ENCODE results near the gene ZNF195.

Gene ZNF195

DNA sequence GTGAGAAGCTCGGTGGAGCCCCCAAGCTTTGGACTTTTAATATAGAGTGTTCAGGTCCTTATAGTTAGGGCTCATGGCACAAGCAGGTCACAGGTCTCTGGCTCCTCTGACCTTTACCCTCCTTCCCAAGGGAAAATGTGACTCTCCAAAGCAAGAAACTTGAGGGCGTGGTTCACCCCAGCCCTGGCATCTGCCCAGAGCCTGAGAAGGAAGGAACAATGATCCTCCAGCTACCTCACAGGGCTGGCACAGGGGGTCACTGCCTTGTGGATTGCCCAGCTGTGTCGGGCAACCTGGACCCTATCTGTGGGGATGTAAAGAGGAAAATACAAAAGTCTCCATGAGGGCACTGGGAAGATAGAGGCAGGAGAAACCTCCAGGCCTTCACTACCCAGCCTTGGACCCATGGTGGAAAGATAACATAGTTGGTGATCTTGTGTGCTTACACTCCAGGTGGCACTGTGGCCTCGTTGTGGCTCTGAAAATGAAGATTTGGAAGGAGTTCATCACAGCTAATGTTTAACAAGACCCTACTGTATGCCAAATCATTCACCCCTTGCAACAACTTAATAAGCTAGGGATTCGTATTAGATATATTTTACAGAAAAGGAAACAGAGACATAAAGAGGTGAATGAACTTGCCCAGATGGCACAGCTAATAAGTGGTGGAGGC, 3.8 kb upstream of the ZNF195 start:
- TF ChIP-seq, protein P1, sequence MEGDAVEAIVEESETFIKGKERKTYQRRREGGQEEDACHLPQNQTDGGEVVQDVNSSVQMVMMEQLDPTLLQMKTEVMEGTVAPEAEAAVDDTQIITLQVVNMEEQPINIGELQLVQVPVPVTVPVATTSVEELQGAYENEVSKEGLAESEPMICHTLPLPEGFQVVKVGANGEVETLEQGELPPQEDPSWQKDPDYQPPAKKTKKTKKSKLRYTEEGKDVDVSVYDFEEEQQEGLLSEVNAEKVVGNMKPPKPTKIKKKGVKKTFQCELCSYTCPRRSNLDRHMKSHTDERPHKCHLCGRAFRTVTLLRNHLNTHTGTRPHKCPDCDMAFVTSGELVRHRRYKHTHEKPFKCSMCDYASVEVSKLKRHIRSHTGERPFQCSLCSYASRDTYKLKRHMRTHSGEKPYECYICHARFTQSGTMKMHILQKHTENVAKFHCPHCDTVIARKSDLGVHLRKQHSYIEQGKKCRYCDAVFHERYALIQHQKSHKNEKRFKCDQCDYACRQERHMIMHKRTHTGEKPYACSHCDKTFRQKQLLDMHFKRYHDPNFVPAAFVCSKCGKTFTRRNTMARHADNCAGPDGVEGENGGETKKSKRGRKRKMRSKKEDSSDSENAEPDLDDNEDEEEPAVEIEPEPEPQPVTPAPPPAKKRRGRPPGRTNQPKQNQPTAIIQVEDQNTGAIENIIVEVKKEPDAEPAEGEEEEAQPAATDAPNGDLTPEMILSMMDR (conservative IDR thresholded peaks at IDR 0.05): 0 out of 2 replicates have a peak, but pooled peaks have one; percentile 6
- no peak overlapping the region for H3K27ac ChIP-seq

DNA sequence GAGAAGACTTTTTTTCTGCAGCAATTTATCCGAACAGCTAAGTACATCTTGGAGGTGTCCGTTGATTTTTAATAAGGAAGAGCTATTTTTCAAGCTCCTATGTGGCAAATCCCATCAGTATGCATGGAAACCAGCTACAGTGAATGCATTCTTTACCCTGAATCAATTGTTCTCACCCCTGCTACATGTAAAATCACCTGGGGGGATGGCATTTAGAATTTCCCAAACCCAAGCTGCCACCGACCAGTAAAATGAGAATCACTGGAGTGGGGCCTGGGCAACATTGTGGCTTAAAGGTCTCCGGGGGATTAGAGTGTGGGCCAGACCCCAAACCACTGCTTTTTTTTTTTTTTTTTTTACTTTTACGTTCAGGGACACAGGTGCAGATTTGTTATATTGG, 2.8 kb upstream of the ZNF195 start:
- H3K27ac ChIP-seq: no peak overlapping the region
- TF ChIP-seq, protein P1 (conservative IDR thresholded peaks at IDR 0.05): no peak

DNA sequence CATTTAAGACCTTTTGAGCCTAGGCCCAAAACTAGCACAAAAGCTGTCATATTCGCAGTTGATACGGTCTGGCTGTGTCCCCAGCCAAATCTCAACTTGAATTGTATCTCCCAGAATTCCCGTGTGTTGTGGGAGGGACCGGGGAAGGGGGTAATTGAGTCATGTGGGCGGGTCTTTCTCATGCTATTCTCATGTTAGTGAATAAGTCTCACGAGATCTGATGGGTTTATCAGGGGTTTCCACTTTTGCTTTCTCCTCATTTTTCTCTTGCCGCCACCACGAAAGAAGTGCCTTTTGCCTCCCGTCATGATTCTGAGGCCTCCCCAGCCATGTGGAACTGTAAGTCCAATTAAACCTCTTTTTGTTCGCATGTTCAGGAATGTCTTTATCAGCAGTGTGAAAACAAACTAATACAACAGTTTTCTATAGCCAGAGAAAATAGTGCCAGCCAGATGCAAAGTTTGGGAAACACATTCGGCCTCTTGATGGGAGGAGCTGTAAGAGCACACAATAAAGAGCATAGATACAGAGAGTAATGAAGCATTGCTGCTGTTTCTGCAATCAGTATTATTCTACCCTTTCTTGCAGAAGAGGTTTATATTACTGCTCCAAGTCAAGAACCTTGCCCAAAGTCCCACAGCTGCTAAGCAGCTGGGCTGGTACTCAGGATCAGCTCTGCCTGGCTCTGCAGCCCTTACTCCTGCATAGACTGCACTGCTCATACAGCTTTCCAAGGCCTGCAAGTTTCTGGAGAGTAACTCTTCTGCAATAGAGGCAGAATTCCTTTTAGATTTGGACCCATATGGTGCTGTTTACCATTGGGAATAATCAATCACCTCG, 2.0 kb upstream of the ZNF195 start:
- TF ChIP-seq, protein P1 (conservative IDR thresholded peaks at IDR 0.05): no peak
- peak overlapping the region; percentile 87 for H3K27ac ChIP-seq

DNA sequence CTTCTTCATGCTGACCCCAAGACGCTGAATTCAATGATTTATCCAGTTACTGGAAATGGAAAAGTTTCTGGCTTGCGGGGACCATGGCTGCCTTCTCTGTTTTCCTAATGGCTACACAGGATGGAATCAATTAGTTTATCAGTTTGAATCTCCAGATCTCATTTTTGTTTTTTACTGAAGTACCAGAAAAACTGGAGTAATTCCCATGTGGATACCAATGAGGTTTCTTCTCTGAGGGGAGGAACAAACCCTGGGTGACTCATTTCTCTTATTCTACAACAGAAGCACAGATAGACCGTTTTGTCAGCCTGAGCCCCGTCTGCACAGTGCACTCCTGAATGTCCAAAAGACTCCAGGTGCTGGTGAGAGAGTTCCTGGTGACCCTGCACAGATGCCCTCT, 3.4 kb downstream of the ZNF195 start:
- H3K27ac ChIP-seq: no peak overlapping the region
- TF ChIP-seq, protein P1 (conservative IDR thresholded peaks at IDR 0.05): no peak

DNA sequence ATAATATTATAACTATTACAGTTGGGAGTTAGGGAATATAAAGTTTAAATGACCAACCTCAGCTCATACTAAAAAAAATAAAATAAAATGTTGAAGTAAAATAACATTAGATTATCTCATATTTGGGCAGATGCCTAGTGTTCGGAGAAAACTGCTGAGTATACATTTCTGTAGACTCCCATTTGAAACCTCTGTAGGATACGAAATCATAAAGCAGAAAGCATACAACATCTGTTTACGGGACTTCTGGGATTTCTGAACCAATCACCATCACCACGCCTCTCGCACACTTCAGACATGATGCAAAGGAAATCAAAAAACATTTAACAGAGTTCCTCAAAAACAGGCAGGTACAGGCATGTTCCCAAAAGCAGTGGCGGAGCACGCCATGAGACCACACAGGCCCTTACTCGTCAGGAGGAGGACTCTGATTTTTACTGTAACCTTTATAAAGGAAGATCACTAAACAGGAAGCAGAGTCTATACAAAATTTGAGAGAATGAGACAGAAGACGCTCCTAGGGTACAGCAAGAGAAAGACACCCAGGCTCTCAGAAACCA, 8.6 kb downstream of the ZNF195 start:
- no peak overlapping the region for H3K27ac ChIP-seq
- TF ChIP-seq, protein P1 (conservative IDR thresholded peaks at IDR 0.05): no peak

DNA sequence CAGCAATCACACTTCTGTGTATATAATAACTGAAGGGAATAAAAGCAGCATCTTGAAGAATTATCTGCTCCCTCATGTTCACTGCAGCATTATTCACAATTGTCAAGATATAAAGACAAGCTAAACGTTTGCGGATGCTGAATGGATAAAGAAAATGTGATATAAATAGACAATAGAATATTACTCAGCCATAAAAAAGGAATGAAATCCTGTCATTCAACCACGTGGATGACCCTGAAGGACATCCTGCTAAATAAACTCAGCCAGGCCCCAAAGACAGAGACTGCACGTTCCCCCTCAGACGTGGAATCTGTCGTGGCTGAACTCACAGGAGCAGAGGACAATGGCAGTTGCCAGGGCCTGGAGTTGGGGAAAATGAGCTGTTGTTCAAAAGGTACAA, 9.6 kb downstream of the ZNF195 start:
- no peak overlapping the region for H3K27ac ChIP-seq
- TF ChIP-seq, protein P1 (conservative IDR thresholded peaks at IDR 0.05): no peak

DNA sequence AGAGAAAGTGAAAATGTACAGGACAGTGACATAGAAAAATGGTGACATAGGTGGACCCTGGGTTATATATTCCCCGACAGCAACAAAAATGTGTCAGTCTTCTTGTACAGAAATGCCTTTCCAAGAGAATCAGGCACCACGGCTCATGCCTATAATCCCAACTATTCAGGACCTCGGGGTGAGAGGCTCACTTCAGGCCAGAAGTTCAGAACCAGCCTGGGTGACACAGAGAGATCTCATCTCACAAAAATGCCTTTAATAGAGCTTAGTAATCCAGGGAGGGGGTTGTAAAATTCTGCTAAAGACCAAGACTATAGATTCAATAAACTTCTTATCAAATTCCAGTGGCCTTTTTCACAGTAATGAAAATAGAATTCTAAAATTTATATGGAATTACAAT, 10.7 kb downstream of the ZNF195 start:
- TF ChIP-seq, protein P1 (conservative IDR thresholded peaks at IDR 0.05): no peak
- no peak overlapping the region for H3K27ac ChIP-seq

Measured in VCaP (cell line).